ENCODE measurements around the gene SLC35E4.

The SLC35E4 gene

DNA sequence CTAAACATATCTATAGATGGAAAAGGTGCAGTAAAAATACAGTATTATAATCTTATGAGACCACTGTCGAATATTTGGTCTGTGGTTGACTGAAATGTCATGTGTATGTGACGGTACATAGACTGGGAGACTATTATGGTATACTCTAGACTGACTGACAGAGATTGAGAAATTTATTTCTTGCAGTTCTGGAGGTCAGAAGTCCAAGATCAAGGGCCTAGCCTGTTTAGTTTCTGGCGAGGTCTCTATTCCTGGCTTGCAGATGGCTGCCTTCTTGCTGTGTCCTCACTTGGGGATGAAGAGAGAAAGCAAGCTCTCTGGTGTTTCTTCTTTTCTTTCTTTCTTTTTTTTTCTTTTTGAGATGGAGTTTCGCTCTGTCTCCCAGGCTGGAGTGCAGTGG lies 51.8 kb downstream of the SLC35E4 start:
- no peak for DNase-seq (ENCODE audit: low read depth in 2 of 3, low spot score in 2 of 3)

DNA sequence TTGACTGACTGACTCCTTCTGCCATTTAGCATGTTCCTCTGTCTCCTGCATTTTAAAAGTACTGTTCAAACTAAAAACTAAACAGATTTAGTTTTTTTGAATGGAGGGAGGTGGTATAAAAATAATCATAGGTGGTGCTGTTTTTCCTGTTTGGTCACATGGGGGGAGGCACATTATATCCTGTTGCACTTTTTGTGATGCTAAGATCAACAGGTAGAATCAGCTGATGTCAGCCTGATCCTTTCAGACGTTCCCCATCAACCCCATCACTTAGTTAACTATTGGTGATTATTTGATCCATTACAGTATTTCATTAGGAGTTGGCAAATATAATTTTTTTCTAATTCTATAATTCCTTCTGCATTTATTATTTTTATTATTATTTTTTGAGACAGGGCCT lies 54.0 kb downstream of the SLC35E4 start:
- no peak for DNase-seq (ENCODE audit: low read depth in 2 of 3, low spot score in 2 of 3)

DNA sequence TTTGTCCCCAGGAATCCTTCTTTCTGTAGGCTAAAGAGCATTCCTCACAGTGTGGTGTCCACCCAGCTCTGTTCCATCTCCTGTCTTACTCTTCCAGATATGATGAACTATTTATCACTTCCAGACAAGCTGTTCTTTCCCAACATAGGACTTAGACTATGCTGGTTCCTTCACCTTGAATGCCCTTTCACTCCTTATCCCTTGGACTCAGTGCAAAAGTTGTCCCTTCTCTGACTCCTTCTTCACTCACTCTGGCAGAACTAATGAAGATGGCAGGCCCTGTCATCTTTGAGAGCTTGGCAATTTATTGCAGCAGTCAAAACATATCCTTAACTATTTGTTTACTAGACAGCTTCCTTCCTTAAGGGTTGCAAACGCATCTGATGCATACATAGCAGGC lies 55.6 kb downstream of the SLC35E4 start:
- no peak for DNase-seq (ENCODE audit: low read depth in 2 of 3, low spot score in 2 of 3)

DNA sequence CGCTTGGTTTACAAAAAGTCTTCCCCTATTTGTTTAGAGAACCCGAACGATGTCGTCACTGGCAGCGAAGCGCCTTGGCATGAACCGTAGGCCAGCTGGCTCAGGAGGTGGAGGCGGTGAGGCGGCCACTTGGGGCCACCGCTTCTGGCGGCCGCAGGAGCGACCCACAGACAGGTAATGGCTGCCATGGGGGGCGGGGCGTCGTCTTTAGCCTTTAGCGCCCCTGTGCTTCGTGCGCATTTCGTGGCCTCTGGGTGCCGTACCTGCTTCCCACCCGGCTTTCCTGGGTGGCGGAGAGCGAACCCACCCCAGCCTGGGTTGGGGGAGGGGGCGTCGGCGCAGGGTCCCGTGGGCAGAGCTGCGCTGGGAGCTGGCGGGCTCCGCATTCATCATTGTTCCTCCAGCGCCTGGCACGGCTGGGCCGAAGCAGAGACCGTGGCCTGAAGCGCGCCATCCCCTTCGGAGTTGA lies 58.6 kb downstream of the SLC35E4 start:
- peak in 2 of 3 experiments; percentile 19 to 20 for DNase-seq (ENCODE audit: low read depth in 2 of 3, low spot score in 2 of 3)

DNA sequence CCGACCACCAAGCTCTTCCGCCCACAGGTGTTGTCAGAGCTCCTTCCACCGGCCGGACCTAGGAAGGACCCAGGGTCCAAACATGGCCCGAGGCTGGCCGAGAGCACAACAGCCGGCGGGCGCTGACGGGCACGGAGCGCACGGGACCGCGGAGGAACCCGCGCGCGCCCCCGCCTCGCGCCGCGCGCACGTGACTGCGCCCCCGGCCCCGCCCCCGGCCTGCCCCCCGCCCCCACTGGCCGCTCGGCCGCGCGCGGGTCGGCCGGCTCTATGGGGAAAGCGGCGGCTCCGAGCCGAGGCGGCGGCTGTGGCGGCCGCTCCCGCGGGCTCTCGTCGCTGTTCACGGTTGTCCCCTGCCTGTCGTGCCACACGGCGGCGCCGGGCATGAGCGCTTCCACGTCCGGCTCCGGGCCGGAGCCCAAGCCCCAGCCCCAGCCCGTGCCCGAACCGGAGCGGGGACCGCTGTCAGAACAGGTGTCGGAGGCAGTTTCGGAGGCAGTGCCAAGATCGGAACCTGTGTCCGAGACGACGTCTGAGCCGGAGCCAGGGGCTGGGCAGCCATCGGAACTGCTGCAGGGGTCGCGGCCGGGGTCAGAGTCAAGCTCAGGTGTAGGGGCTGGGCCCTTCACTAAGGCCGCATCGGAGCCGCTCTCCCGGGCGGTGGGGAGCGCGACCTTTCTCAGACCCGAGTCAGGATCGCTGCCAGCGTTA lies 59.2 kb downstream of the SLC35E4 start, which contains the start of gene OSBP2:
TSS of gene OSBP2 (plus strand) at position 235 of the 711 bp plus-strand sequence. CDS start at position 271, 36 bp downstream.
- peak in 1 of 3 experiments; percentile 8 for DNase-seq (ENCODE audit: low read depth in 2 of 3, low spot score in 2 of 3)

DNA sequence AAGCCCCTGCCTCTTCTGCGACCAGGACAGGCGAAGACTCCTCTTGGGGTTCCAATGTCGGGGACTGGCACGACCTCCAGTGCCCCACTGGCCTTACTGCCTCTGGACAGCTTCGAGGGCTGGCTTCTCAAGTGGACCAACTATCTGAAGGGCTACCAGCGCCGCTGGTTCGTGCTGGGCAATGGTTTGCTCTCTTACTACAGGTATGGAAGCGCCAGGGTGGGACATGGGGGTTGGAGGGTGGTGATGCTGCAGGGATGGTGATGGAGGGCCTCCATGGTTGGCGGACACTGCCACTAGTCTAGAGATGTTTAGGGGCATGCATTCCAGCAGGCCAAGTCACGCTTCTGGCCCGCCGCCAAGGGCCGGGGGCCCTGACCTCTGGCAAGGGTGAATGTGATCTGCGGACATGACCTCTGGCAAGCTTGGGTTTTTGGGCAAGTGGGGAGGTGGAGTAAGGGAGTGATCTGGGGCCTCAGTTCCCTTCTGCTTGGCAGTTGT lies 59.8 kb downstream of the SLC35E4 start:
- DNase-seq (ENCODE audit: low read depth in 2 of 3, low spot score in 2 of 3): no peak

DNA sequence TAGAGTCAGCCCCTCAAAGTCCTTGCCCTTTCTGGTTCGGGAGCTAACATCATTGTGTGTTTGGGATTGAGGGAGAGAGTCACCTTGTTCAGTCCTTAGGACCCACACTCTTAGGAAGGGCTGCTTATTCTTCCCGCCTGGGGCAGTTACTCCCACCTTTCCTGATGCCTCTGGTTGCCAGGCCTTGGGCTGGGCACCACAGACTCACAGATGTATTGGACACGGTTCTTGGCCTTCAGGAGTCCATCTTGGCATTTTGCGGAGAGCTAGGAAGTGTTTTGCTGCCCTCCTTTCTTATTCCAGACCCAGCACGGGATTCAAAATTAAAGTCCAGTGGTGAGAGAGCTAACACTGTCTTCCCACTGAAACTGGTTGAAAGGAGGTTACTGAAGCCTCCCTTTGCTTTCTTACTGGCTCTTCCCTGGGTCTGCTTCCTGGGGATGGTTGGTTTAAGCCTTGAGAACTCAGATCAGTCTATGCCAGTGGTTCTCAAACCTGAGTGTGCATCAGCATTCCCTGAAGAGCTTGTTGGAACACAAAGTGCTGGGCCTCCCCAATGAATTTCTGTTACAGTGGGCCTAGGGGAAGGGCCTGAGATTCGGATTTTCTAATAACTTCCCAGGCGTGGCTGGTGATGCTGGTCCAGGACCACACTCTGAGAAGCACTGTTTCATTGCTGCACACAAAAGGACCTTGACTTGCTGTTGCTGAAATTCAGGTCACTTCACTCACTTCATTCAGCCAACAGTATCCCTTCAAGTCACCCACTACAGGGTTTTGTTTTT lies 60.5 kb downstream of the SLC35E4 start:
- DNase-seq (ENCODE audit: low read depth in 2 of 3, low spot score in 2 of 3): no peak
